NB4 (cell line): ENCODE measurements around the gene ABCB6.

ENCODE experiments used
- DNase-seq: peaks from one replicate; pipeline ENCODE4 v3.0.0; 2010; ENCODE audit warnings: low read depth
- H3K4me3 ChIP-seq: one replicate; pipeline ENCODE4 v1.5.1; 2011; ENCODE audit warnings: mild to moderate bottlenecking, low read depth, low read length, moderate library complexity
- MYC ChIP-seq: IDR thresholded peaks from 2 replicates; pipeline ENCODE4 v1.6.1; 2011; ENCODE audit warnings: low read depth, low read length
- POLR2A ChIP-seq: IDR thresholded peaks from 2 replicates; pipeline ENCODE4 v1.6.1; 2011; ENCODE audit warnings: mild to moderate bottlenecking; ENCODE audit not compliant: insufficient read length; ENCODE audit errors: extremely low read depth
- TF ChIP-seq, protein P1 (sequence below): IDR thresholded peaks from one replicate; pipeline ENCODE4 v1.5.1; 2012; ENCODE audit warnings: low read depth, low read length
- TF ChIP-seq, protein P2 (sequence below): IDR thresholded peaks from 2 replicates; pipeline ENCODE4 v1.6.1; 2011; ENCODE audit warnings: low read depth, low read length

ABCB6 gene

DNA sequence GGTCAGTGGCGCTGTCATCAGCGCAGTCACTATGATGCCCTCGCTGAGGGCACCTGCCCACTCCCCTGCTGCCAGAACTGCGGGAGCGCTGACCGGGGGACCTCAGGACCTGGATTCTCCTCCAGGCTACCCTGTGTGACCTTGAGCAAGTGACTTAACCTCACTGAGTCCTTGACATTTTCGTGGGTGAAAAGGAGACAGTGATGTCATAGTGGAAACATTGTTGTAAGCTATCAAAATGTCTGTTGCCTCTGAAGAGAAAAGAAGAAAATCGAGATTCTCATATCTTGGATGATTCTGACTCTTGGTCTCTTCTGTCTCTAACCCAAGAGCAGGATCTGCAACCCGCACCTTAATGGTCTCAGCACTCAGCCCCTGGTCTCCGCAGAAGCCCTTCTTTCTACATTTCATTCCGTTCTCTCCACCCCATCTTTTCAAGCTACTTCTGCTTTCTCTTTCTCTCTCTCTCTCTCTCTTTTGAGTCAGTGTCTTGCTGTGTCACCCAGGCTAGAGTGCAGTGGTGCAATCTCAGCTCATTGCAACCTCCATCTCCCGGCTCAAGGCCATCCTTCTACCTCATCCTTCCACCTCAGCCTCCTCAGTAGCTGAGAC, 35.9 kb upstream of the ABCB6 start:
- H3K4me3 ChIP-seq = peak overlapping the region; percentile 41
- TF ChIP-seq, protein P1, sequence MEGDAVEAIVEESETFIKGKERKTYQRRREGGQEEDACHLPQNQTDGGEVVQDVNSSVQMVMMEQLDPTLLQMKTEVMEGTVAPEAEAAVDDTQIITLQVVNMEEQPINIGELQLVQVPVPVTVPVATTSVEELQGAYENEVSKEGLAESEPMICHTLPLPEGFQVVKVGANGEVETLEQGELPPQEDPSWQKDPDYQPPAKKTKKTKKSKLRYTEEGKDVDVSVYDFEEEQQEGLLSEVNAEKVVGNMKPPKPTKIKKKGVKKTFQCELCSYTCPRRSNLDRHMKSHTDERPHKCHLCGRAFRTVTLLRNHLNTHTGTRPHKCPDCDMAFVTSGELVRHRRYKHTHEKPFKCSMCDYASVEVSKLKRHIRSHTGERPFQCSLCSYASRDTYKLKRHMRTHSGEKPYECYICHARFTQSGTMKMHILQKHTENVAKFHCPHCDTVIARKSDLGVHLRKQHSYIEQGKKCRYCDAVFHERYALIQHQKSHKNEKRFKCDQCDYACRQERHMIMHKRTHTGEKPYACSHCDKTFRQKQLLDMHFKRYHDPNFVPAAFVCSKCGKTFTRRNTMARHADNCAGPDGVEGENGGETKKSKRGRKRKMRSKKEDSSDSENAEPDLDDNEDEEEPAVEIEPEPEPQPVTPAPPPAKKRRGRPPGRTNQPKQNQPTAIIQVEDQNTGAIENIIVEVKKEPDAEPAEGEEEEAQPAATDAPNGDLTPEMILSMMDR = no peak
- TF ChIP-seq POLR2A (no peak), MYC (no peak)
- TF ChIP-seq, protein P2, sequence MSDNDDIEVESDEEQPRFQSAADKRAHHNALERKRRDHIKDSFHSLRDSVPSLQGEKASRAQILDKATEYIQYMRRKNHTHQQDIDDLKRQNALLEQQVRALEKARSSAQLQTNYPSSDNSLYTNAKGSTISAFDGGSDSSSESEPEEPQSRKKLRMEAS = no peak
- peak; percentile 79 for DNase-seq

DNA sequence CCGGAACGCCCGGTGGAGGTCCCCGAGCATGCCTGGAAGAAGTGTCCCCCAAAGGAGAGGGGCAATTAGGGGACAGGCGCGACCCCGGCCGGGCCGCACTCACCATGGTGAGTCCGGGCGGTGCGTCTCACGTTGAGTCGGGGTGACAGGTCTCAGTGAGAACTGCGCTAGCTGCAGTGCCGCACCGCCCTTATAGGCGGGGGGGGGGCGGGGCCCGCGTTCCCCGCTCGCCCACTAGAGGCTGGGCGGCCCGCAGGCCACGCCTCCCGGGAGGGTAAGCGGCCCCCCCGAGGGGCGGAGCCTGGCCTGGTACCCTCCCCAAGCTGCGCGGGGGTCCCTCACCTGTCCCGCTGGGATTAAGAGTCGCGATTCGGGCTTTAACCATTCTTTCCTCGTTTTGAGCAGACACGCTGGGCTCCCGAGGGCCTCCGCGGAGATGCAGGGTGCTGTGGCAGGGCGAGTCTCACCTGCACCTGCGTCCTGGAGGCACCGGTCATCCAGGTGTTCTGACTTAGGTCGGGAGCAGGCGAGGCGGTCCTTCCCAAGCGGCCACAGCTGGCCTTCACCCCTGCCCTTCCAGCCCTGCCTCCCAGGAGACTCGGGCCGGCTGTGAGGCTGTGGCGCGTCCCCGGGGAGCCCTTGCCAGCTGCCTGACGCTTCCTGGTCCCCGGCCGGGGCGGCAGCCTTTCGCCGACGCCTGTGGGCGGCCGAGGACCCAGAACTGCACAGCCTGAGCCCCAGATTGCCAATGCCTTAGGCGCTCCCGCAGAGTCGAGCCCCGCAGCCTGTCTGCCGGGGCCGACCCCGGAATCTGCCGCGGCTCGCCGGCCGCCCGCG, 35.2 kb upstream of the ABCB6 start, which contains the start of gene TUBA4A:
Gene TUBA4A, minus strand, starts transcription at position 166 of the 837 bp plus-strand sequence. Its CDS starts 60 bp downstream, at position 106.
- TF ChIP-seq MYC = no peak
- TF ChIP-seq, protein P1 = no peak
- TF ChIP-seq, protein P2 = peak; percentile 36; the same call in 1 of the 2 replicates
- peak; percentile 96 for TF ChIP-seq POLR2A
- H3K4me3 ChIP-seq = peak within 1 kb of the TSS; percentile 66
- DNase-seq = peak; percentile 89

DNA sequence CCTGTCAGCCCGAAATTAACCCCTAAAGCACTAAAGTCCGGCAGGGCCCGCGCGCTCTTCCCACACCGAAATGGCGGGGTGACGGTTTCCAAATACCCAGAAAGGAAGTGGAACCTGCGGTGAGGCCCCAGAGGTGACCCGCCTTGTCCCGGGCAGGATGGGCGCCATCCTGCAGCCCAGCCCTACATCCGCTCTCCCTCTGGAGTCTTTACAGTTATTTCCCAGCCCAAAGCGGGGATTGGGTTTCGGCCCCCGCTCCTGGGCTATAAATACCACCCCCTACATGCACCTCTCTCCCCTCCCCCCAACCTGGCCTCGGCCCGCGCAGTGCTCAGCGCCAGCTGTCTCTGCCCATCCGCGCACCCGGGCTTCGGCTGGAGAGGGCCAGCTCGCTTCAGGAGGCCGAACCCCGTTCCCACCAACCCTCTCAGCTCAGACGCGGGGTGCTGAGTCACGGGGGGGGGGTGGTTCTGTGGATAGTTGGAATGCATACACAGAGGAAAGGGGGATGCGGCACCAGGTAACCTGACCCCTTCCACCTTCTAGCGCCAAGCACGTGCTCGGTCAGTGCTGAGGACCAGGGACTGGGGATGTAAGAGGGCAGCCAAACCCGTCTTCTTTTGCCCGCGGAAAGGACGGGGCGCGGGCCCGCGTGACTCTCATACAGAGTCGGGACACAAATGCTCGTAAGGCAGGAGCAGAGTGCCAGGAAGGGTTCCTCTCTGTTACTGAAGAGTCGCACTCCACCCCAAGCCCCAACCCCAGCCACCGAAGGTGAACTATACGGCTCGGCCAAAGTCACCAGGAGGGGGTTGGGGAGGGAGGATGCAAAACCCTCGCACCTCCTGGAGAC, 34.4 kb upstream of the ABCB6 start, which contains the start of gene TUBA4B:
Gene TUBA4B, plus strand, starts transcription at position 344 of the 853 bp plus-strand sequence. Its CDS starts 165 bp downstream, at position 509.
- TF ChIP-seq, protein P1 = no peak
- peak; percentile 67 for TF ChIP-seq MYC
- TF ChIP-seq, protein P2 = peak; percentile 93
- H3K4me3 ChIP-seq = peak within 1 kb of the TSS; percentile 66
- peak; percentile 89 for DNase-seq

DNA sequence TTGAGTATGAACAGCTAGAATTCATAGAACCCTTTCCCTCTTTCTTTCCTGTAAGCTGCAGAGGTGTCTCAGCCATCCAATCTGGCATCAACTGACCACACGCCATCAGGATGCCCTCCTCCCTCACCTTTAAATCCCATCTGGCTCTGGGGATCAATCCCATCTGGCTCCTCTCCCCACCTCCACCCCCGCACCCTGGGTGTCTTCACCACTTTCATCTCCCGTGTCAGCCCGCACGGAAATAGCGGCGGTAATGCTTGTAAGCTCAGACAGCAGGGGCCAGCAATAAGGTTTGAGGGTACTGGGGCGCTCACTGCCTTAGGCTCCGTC, 33.8 kb upstream of the ABCB6 start:
- no peak for DNase-seq
- TF ChIP-seq, protein P1 = no peak
- TF ChIP-seq MYC (no peak), POLR2A (no peak)
- TF ChIP-seq, protein P2 = no peak

DNA sequence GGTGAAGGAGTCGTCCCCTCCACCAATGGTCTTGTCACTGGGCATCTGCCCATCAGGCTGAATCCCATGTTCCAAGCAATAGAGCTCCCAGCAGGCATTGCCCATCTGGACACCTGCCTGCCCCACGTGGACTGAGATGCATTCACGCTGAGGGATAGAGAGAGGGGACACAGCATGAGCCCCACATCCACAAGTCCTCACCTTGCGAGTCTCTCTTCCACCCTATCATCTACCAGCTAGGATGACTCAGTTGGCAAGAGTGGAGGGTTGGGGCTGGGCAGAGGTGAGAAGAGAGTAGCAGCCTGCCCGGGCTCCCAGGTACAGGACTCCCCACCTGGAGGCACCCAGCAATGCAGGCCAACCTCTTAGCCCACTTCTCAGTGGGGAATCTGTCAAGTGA, 33.3 kb upstream of the ABCB6 start:
- no peak for DNase-seq
- TF ChIP-seq, protein P1 = no peak
- TF ChIP-seq MYC = no peak
- TF ChIP-seq, protein P2 = no peak
- no peak for TF ChIP-seq POLR2A
- H3K4me3 ChIP-seq = peak overlapping the region; percentile 66

More for the DNA sequence above, 33.8 kb upstream of the ABCB6 start:
- H3K4me3 ChIP-seq = peak overlapping the region; percentile 66
